HL-60/S4 (cell line): ENCODE measurements around the gene HLA-F.

Experiments used
- in situ Hi-C: fragments of 300-500 bp; cut with MboI; formaldehyde crosslinking; loops from 2 replicates; pipeline ENCODE4 v1.14.3; 2022; ENCODE audit warnings: low sequenced_read_pairs

Gene HLA-F

GRCh38 chr6:29757701-29758293, 34.6 kb downstream of the HLA-F start:
- in situ Hi-C loops = no loop called here

DNA sequence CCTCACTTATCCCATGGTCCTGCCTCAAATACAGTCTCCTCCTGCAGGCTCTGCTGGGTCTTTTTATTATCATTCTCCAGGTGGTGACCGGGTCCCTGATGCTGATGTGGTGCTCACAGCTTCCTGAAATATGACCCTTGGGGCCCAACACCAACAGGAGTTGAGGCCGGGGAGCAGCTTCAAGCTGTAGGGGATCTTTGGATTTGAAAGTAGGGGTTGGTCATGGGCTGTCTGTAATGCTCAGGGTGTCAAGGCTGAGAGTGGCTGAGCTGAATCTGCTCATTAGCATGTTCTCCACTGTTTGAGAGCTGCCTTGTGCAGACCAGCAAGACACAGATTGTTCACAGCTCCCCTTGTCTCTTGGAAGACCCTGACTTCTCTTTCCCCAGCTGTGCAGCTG, 35.5 kb downstream of the HLA-F start:
- in situ Hi-C loops = no loop called here

GRCh38 chr6:29759457-29759856, 36.2 kb downstream of the HLA-F start:
- in situ Hi-C loops = no loop called here

- in situ Hi-C loops = no loop called here
Observed at GRCh38 chr6:29760328-29760727, 37.1 kb downstream of the HLA-F start.

GRCh38 chr6:29762051-29762450, 38.8 kb downstream of the HLA-F start:
- in situ Hi-C loops = no loop called here

- in situ Hi-C loops = no loop called here
Observed at GRCh38 chr6:29762781-29763214, 39.6 kb downstream of the HLA-F start.

GRCh38 chr6:29763491-29764289, 40.5 kb downstream of the HLA-F start:
- in situ Hi-C loops = no loop called here

- in situ Hi-C loops = no loop called here
Observed at GRCh38 chr6:29764422-29765196, 41.4 kb downstream of the HLA-F start.

DNA sequence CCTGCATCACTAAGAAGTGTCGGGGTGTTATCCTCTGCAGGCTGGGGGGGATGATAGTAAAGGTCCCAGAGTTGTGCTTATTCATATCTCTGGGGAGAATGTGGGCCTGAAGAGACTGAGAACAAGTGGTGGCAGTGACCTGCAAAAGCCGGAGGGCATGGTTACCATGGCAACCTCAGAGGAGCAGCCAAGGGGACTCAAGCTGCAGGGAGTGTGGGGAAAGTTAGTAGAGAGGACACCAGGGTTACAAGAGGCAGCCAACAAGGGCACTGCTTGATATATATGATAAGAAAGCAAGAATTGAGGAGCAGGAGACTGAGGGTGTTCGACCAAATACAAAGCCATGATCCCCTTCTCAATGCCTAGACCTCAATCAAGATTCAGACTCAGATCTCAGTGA, 46.1 kb downstream of the HLA-F start:
- in situ Hi-C loops = no loop called here

DNA sequence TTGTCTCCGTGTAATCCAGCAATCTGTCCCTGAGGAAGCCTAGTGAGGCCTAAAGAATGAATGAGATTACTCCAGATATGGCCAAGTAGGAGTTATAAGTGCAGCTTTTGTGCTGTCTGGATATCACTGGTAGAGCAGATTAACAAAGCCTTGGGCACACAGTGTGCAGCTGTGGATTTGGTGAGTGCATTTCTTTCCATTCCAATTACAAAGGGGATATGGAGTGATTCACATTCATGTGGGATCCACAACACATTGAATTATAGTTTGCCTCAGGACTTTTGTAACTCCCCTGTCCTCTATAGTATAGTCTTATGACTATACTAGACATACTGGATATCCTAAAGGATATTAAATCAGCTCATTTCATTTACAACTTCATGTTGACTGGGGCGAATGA, 47.1 kb downstream of the HLA-F start:
- in situ Hi-C loops = no loop called here

DNA sequence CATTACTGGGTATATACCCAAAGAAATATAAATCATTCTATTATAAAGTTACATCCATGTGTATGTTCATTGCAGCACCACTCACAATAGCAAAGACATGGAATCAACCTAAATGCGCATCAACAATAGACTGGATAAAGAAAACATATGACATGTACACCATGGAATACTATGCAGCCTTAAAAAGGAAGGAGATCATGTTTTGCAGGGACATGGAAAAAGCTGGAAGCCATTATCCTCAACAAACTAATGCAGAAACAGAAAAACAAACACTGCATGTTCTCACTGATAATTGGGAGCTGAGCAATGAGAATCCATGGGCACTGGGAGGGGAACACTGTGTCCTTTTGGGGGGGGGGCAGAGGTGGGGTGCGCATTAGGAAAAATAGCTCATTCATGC, 53.5 kb downstream of the HLA-F start:
- in situ Hi-C loops = no loop called here
